Liver (tissue), 9 donors: Measurements from ENCODE around the gene SLC25A12. TPM values are rescaled to one million over a fixed set of nuclear protein-coding genes. Genes with fewer than 3 reads are reported as not detected.

Experiments
- DNase-seq: peaks from one replicate; pipeline ENCODE4 v3.0.0-alpha.2; 2017; ENCODE audit warnings: low spot score
- H3K27ac ChIP-seq, 2 donors: one replicate each; pipeline ENCODE4 v1.7.0; 2013; ENCODE audit warnings: inconsistent platforms in 2 of 2, low read length in 2 of 2, control low read depth in 1 of 2, low read depth in 1 of 2, mild to moderate bottlenecking in 1 of 2
- H3K27me3 ChIP-seq, 4 donors: one replicate each; pipeline versions ENCODE4 v1.6.1 to v1.7.0; 2013; ENCODE audit warnings: low read length in 3 of 4, inconsistent platforms in 1 of 4, mild to moderate bottlenecking in 1 of 4, moderate library complexity in 1 of 4; ENCODE audit not compliant: control insufficient read depth in 4 of 4, insufficient read depth in 4 of 4
- H3K36me3 ChIP-seq, 4 donors: one replicate each; pipeline versions ENCODE4 v1.6.1 to v1.7.0; 2013; ENCODE audit warnings: low read length in 3 of 4, mild to moderate bottlenecking in 3 of 4, low read depth in 1 of 4, moderate library complexity in 1 of 4; ENCODE audit not compliant: control insufficient read depth in 4 of 4, insufficient read depth in 3 of 4
- H3K4me1 ChIP-seq, 4 donors: one replicate each; pipeline versions ENCODE4 v1.6.1 to v1.7.0; 2013; ENCODE audit warnings: low read length in 3 of 4, mild to moderate bottlenecking in 3 of 4, moderate library complexity in 1 of 4; ENCODE audit not compliant: control insufficient read depth in 4 of 4, insufficient read depth in 4 of 4
- H3K4me3 ChIP-seq, 3 donors: one replicate each; pipeline versions ENCODE4 v1.6.1 to v1.7.0; 2013; ENCODE audit warnings: low read length in 3 of 3, control low read depth in 1 of 3, low read depth in 1 of 3, mild to moderate bottlenecking in 1 of 3
- H3K9ac ChIP-seq, 2 donors: one replicate each; pipeline ENCODE4 v1.7.0; 2013; ENCODE audit warnings: low read length in 2 of 2, mild to moderate bottlenecking in 2 of 2, moderate library complexity in 2 of 2, control low read depth in 1 of 2, low read depth in 1 of 2
- H3K9me3 ChIP-seq, 4 donors: one replicate each; pipeline versions ENCODE4 v1.6.1 to v1.7.0; 2013; ENCODE audit warnings: low read length in 3 of 4; ENCODE audit not compliant: control insufficient read depth in 4 of 4
- EGR1 ChIP-seq, 2 donors: IDR thresholded peaks; 2 replicates each; pipeline ENCODE4 v1.6.1; 2016 to 2018; ENCODE audit warnings: antibody characterized with exemption in 2 of 2, low read depth in 2 of 2
- FOXA1 ChIP-seq: IDR thresholded peaks from 2 replicates; pipeline ENCODE4 v1.6.1; 2016; ENCODE audit warnings: antibody characterized with exemption
- FOXA2 ChIP-seq: IDR thresholded peaks from 2 replicates; pipeline ENCODE4 v1.6.1; 2016; ENCODE audit warnings: antibody characterized with exemption
- GABPA ChIP-seq, 2 donors: IDR thresholded peaks in 1 of 2; conservative IDR thresholded peaks in 1 of 2; 2 replicates each; pipeline ENCODE4 v1.6.1; 2016; ENCODE audit warnings: antibody characterized with exemption in 2 of 2, mild to moderate bottlenecking in 1 of 2, moderate library complexity in 1 of 2
- HNF4A ChIP-seq, 2 donors: conservative IDR thresholded peaks; 2 replicates each; pipeline ENCODE4 v1.6.1; 2016; ENCODE audit warnings: antibody characterized with exemption in 2 of 2, mild to moderate bottlenecking in 2 of 2
- HNF4G ChIP-seq: IDR thresholded peaks from 2 replicates; pipeline ENCODE4 v1.6.1; 2016; ENCODE audit warnings: antibody characterized with exemption
- NR2F2 ChIP-seq: IDR thresholded peaks from 2 replicates; pipeline ENCODE4 v1.6.1; 2016; ENCODE audit warnings: antibody characterized with exemption
- RAD21 ChIP-seq, 2 donors: IDR thresholded peaks; 2 replicates each; pipeline ENCODE4 v1.6.1; 2016; ENCODE audit warnings: antibody characterized with exemption in 2 of 2, mild to moderate bottlenecking in 2 of 2
- WGBS: extraction: QIAGEN DNeasy Blood & Tissue Kit; methylation state at CpG from one replicate; pipeline ENCODE4 v1.1.7; 2013; 5-methylcytosine and 5-hydroxymethylcytosine counted together
- polyA plus RNA-seq, 2 donors: library from polyadenylated mRNA; stranded (reverse) in 1 of 2; unstranded in 1 of 2; fragments of 200-250 nt in 1 of 2; fragments of >200 nt in 1 of 2; fragmentation: Nextera tagmentation in 1 of 2; extraction: Ambion mirVana in 1 of 2; gene quantifications; one replicate each; pipeline versions ENCODE4 v1.2.1 to v1.2.3, GENCODE V29; 2013 to 2015
- total RNA-seq, 2 donors: library from RNA; depleted of rRNA; stranded (reverse); fragments of >200 nt; gene quantifications; one replicate each; pipeline ENCODE4 v1.2.3, GENCODE V29; 2014
- TF ChIP-seq, protein P1 (sequence below): IDR thresholded peaks from 2 replicates; pipeline ENCODE4 v1.6.1; 2016; ENCODE audit warnings: antibody characterized with exemption
- TF ChIP-seq, protein P2 (sequence below): IDR thresholded peaks from 2 replicates; pipeline ENCODE4 v1.6.1; 2016; ENCODE audit warnings: antibody characterized with exemption, mild to moderate bottlenecking
- TF ChIP-seq, protein P3 (sequence below): IDR thresholded peaks from 2 replicates; pipeline ENCODE4 v1.6.1; 2016; ENCODE audit warnings: antibody characterized with exemption
- TF ChIP-seq, protein P4 (sequence below): IDR thresholded peaks from 2 replicates; pipeline ENCODE4 v1.6.1; 2016; ENCODE audit warnings: antibody characterized with exemption
- TF ChIP-seq, protein P5 (sequence below): fragments of 150-350 bp; IDR thresholded peaks from 2 replicates; pipeline ENCODE4 v1.5.1; 2017; ENCODE audit warnings: improper control_type of control experiment, low read depth, low read length; ENCODE audit not compliant: missing input control
- donor health status: healthy.
- donor health status: healthy.
- donor health status: healthy.
- donor health status: healthy.
- donor health status: healthy.

SLC25A12 gene
- total and polyA plus RNA-seq, 4 donors = 0.46 to 4.4 (median 2.1) TPM

DNA sequence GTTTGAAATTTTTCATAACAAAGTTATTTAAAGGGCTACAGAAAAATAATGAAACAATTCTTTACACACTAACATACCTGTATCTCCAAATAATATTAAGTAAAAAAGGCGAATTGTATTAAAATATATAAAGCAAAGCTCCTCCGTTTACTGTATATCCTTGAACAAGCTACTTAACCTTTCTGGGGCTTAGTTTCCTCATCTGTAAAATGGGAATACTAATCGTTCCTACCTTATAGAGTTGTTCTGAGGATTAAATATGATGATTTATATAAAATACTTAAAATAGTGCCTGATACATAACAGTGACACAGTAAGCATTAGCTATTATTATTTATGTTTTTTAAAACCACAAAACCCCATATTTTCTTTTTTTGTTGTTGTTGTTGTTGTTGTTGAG lies 13.3 kb downstream of the SLC25A12 start:
- Histone ChIP-seq H3K27ac (no peak overlapping the region), H3K9ac (no peak overlapping the region), H3K27me3 (peaks cover 0 to 6% (median 0%) of the 10 kb centered on the region in 4 donors), H3K36me3 (no peaks in the 10 kb centered on the region), H3K4me3 (no peak overlapping the region), H3K4me1 (peaks cover 0 to 1% (median 0%) of the 10 kb centered on the region in 4 donors), H3K9me3 (no peaks in the 10 kb centered on the region)
- no peak for DNase-seq
- 89% methylated on average over 3 of the region's 3 CpGs for WGBS
- TF ChIP-seq EGR1 (IDR thresholded peaks at IDR 0.05; ENCODE audit: low read depth in 2 of 2) (no peak), GABPA (IDR thresholded peaks at IDR 0.05 in 1 of 2, conservative IDR thresholded peaks at IDR 0.05 in 1 of 2) (no peak), HNF4A (conservative IDR thresholded peaks at IDR 0.05) (no peak), HNF4G (no peak), FOXA2 (no peak), NR2F2 (no peak), FOXA1 (no peak)
- TF ChIP-seq, protein P1, sequence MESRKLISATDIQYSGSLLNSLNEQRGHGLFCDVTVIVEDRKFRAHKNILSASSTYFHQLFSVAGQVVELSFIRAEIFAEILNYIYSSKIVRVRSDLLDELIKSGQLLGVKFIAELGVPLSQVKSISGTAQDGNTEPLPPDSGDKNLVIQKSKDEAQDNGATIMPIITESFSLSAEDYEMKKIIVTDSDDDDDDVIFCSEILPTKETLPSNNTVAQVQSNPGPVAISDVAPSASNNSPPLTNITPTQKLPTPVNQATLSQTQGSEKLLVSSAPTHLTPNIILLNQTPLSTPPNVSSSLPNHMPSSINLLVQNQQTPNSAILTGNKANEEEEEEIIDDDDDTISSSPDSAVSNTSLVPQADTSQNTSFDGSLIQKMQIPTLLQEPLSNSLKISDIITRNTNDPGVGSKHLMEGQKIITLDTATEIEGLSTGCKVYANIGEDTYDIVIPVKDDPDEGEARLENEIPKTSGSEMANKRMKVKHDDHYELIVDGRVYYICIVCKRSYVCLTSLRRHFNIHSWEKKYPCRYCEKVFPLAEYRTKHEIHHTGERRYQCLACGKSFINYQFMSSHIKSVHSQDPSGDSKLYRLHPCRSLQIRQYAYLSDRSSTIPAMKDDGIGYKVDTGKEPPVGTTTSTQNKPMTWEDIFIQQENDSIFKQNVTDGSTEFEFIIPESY = no peak
- TF ChIP-seq, protein P2, sequence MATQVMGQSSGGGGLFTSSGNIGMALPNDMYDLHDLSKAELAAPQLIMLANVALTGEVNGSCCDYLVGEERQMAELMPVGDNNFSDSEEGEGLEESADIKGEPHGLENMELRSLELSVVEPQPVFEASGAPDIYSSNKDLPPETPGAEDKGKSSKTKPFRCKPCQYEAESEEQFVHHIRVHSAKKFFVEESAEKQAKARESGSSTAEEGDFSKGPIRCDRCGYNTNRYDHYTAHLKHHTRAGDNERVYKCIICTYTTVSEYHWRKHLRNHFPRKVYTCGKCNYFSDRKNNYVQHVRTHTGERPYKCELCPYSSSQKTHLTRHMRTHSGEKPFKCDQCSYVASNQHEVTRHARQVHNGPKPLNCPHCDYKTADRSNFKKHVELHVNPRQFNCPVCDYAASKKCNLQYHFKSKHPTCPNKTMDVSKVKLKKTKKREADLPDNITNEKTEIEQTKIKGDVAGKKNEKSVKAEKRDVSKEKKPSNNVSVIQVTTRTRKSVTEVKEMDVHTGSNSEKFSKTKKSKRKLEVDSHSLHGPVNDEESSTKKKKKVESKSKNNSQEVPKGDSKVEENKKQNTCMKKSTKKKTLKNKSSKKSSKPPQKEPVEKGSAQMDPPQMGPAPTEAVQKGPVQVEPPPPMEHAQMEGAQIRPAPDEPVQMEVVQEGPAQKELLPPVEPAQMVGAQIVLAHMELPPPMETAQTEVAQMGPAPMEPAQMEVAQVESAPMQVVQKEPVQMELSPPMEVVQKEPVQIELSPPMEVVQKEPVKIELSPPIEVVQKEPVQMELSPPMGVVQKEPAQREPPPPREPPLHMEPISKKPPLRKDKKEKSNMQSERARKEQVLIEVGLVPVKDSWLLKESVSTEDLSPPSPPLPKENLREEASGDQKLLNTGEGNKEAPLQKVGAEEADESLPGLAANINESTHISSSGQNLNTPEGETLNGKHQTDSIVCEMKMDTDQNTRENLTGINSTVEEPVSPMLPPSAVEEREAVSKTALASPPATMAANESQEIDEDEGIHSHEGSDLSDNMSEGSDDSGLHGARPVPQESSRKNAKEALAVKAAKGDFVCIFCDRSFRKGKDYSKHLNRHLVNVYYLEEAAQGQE = no peak
- TF ChIP-seq, protein P3, sequence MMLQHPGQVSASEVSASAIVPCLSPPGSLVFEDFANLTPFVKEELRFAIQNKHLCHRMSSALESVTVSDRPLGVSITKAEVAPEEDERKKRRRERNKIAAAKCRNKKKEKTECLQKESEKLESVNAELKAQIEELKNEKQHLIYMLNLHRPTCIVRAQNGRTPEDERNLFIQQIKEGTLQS = no peak
- TF ChIP-seq, protein P4, sequence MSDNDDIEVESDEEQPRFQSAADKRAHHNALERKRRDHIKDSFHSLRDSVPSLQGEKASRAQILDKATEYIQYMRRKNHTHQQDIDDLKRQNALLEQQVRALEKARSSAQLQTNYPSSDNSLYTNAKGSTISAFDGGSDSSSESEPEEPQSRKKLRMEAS = no peak

DNA sequence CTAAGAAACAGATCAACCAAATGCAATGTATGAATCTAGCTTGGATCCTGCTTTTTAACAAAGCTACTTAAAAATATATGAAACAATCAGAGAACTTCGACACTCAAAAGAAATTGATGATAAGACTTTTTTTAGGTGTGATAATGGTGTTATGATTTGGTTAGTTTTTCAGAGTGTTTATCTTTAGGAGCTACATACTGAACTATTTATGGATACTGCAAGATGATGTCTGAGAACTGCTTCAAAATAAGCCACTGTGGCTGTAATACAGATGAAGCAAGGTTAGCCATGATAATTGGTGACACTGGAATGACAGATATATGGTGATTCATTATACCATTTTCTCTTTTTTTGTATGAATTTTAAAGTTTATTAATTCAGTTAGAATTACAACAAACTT lies 14.2 kb downstream of the SLC25A12 start:
- Histone ChIP-seq H3K27me3 (peaks cover 0 to 6% (median 0%) of the 10 kb centered on the region in 4 donors), H3K4me3 (no peak overlapping the region), H3K36me3 (no peaks in the 10 kb centered on the region), H3K9me3 (no peaks in the 10 kb centered on the region), H3K9ac (no peak overlapping the region), H3K27ac (no peak overlapping the region), H3K4me1 (peaks cover 0 to 1% (median 0%) of the 10 kb centered on the region in 4 donors)
- WGBS = 81% methylated on average over 1 of the region's 1 CpG
- no peak for TF ChIP-seq EGR1 (IDR thresholded peaks at IDR 0.05; ENCODE audit: low read depth in 2 of 2)
- no peak for TF ChIP-seq RAD21 (IDR thresholded peaks at IDR 0.05)
- no peak for DNase-seq

DNA sequence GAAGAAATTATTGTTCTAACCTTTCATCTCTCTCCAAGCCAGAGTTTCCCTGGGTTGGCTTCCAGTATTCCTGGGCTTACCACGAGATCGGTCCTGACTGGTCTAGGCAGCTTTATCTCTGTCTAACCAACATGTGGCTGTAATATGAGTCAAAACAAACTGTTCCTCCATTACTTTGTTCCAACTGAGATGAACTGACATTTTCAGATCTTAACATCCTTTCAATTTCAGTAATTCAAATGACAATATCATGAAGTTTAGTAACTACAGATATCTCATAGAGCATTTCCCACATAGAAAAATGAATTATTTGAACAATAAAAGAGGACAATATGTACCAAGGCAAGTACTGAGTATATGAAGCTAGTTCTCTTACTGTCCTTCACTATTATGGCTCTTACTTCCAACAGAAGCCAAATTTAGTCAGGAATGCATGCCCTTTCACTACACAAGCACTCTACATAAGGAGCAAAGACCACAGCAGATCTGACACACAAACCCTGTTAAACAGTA lies 15.5 kb downstream of the SLC25A12 start:
- H3K4me1 ChIP-seq = peaks cover 0 to 1% (median 0%) of the 10 kb centered on the region in 4 donors
- H3K27ac ChIP-seq = no peak overlapping the region
- peaks cover 0 to 6% (median 0%) of the 10 kb centered on the region in 4 donors for H3K27me3 ChIP-seq
- no peak overlapping the region for H3K4me3 ChIP-seq
- H3K9me3 ChIP-seq = no peaks in the 10 kb centered on the region
- no peaks in the 10 kb centered on the region for H3K36me3 ChIP-seq
- no peak for DNase-seq
- 57% methylated on average over 2 of the region's 2 CpGs for WGBS
- H3K9ac ChIP-seq = no peak overlapping the region
- TF ChIP-seq, protein P2 = no peak
- TF ChIP-seq, protein P4 = no peak
- TF ChIP-seq, protein P3 = no peak
- TF ChIP-seq EGR1 (IDR thresholded peaks at IDR 0.05; ENCODE audit: low read depth in 2 of 2) (no peak), GABPA (IDR thresholded peaks at IDR 0.05 in 1 of 2, conservative IDR thresholded peaks at IDR 0.05 in 1 of 2) (no peak), NR2F2 (no peak), HNF4G (no peak), HNF4A (conservative IDR thresholded peaks at IDR 0.05) (no peak)
- TF ChIP-seq, protein P5, sequence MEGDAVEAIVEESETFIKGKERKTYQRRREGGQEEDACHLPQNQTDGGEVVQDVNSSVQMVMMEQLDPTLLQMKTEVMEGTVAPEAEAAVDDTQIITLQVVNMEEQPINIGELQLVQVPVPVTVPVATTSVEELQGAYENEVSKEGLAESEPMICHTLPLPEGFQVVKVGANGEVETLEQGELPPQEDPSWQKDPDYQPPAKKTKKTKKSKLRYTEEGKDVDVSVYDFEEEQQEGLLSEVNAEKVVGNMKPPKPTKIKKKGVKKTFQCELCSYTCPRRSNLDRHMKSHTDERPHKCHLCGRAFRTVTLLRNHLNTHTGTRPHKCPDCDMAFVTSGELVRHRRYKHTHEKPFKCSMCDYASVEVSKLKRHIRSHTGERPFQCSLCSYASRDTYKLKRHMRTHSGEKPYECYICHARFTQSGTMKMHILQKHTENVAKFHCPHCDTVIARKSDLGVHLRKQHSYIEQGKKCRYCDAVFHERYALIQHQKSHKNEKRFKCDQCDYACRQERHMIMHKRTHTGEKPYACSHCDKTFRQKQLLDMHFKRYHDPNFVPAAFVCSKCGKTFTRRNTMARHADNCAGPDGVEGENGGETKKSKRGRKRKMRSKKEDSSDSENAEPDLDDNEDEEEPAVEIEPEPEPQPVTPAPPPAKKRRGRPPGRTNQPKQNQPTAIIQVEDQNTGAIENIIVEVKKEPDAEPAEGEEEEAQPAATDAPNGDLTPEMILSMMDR = no peak
